ENCODE data around the gene CCNB1.
A peak's percentile ranks its signal among the peaks of the same experiment; 100 is the strongest.
"Not testable (repeated sequence)": the region's sequence is repeated elsewhere in the genome, so short reads cannot be mapped to it uniquely, and the experiment has no call there.

Gene CCNB1

GRCh38 chr5:69187342-69187741 lies 20.4 kb downstream of the CCNB1 start:
- DNase-seq, result no peak

GRCh38 chr5:69188811-69189161 lies 21.8 kb downstream of the CCNB1 start:
- no peak for DNase-seq

- peak; percentile 92 for DNase-seq
Observed at GRCh38 chr5:69189162-69190086, 22.5 kb downstream of the CCNB1 start, which contains the start of gene CENPH. Gene CENPH (plus strand): TSS chr5:69189583. CDS start chr5:69189635, 52 bp downstream.

GRCh38 chr5:69202497-69202896 lies 35.5 kb downstream of the CCNB1 start:
- DNase-seq, result no peak

- no peak for DNase-seq
Observed at GRCh38 chr5:69206528-69207190, 39.7 kb downstream of the CCNB1 start.

- no peak for DNase-seq
Observed at GRCh38 chr5:69209602-69210001, 42.7 kb downstream of the CCNB1 start.

- DNase-seq, result no peak
Observed at GRCh38 chr5:69211200-69211599, 44.2 kb downstream of the CCNB1 start.

GRCh38 chr5:69212022-69212421 lies 45.1 kb downstream of the CCNB1 start:
- peak; percentile 21 for DNase-seq

- no peak for DNase-seq
Observed at GRCh38 chr5:69213513-69214215, 46.7 kb downstream of the CCNB1 start.

GRCh38 chr5:69217151-69217511 lies 50.2 kb downstream of the CCNB1 start:
- DNase-seq, result peak; percentile 2

GRCh38 chr5:69217548-69218526 lies 50.9 kb downstream of the CCNB1 start:
- peak; percentile 95 for DNase-seq

GRCh38 chr5:69219939-69220338 lies 53.0 kb downstream of the CCNB1 start:
- no peak for DNase-seq

GRCh38 chr5:69220371-69220770 lies 53.4 kb downstream of the CCNB1 start:
- DNase-seq, result not testable (repeated sequence)

- not testable (repeated sequence) for DNase-seq
Observed at GRCh38 chr5:69220833-69221232, 53.9 kb downstream of the CCNB1 start.

- no peak for DNase-seq
Observed at GRCh38 chr5:69224520-69224919, 57.6 kb downstream of the CCNB1 start.

- no peak for DNase-seq
Observed at GRCh38 chr5:69225860-69226259, 58.9 kb downstream of the CCNB1 start.
